Measurements from ENCODE around the gene MXD4.

DNA sequence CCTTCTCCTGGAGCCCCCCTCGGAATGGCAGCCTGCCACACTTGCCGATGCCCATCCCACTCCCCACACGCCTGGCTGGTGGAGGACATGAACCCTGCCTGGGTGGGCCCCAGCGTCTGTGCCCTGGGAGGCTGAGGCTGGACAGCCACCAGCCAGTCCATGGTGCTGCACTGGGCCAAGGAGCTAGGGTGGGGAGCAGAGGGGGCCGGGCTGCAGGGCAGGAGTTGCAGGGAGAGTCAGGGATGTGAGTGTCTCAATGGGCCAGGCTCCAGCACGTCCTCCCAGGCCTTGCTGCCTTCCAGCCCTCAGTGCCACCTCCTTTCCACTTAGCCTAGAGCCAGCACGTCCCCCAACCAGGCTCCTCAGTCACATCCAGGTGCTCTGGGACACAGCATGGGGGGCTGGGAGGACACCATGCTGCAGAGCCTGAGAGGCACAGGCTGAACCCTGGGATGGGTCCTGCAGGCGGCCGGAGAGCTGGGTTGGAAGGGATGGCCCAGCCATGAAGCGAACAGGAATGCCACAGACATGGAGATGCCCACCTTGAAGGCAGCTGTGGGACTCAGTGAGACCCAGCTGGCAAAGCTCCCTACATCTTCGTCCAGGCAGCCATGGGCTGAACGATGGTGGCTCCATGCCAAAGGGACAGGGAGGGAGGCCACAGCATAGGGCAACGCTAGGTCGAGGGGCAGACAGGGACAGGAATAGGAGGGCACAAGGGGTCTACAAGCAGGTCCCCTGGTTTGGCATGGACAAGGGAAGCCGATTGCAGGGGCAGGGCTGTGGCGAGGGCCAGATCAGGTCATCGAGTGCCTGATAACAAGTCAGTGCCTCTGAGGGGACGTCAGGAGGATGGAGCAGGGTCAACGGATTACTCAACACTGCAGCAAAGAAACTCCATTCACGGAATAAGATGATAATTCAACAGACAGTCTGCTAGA is 30.1 kb upstream of the MXD4 start:
- TF ChIP-seq POLR2AphosphoS5 (IDR thresholded peaks at IDR 0.05; ENCODE audit: low read depth, low read length) (no peak), TAF1 (IDR thresholded peaks at IDR 0.05; ENCODE audit: borderline replicate concordance, insufficient read depth, low read length) (no peak)
